Peyer's patch (tissue), 4 donors: Measurements from ENCODE around the gene C3orf80. TPM values are rescaled to one million over a fixed set of nuclear protein-coding genes. Genes with fewer than 3 reads are reported as not detected.

Experiments used
- DNase-seq, 3 donors: peaks; one replicate each; pipeline ENCODE4 v3.0.0-alpha.2; 2017 to 2019
- H3K27ac ChIP-seq, 4 donors: fragments of 200-600 bp; sonication (generic); one replicate each; pipeline ENCODE4 v1.5.1; 2016 to 2019
- H3K27me3 ChIP-seq, 2 donors: fragments of 200-600 bp; sonication (generic); one replicate each; pipeline ENCODE4 v1.5.1; 2019
- H3K36me3 ChIP-seq, 3 donors: fragments of 200-600 bp; sonication (generic); one replicate each; pipeline ENCODE4 v1.5.1; 2016 to 2019
- H3K4me1 ChIP-seq, 4 donors: fragments of 200-600 bp; sonication (generic); one replicate each; pipeline ENCODE4 v1.5.1; 2016 to 2019
- H3K4me3 ChIP-seq, 4 donors: fragments of 200-600 bp; sonication (generic); 1 replicate in 3 of 4; 2 replicates in 1 of 4; pipeline ENCODE4 v1.5.1; 2016 to 2019; ENCODE audit warnings: mild to moderate bottlenecking in 1 of 4
- H3K9me3 ChIP-seq, 4 donors: fragments of 200-600 bp; sonication (generic); one replicate each; pipeline ENCODE4 v1.5.1; 2016 to 2019; ENCODE audit warnings: mild to moderate bottlenecking in 1 of 4
- POLR2A ChIP-seq, 2 donors: fragments of 450-650 bp; IDR thresholded peaks; one replicate each; pipeline ENCODE4 v1.5.1; 2017; ENCODE audit warnings: antibody characterized with exemption in 2 of 2, mild to moderate bottlenecking in 2 of 2, moderate library complexity in 2 of 2
- total RNA-seq, 4 donors: library from RNA; depleted of rRNA; stranded (reverse); fragments of >200 nt; gene quantifications; one replicate each; pipeline ENCODE4 v1.1.0, GENCODE V29; 2016
- TF ChIP-seq, protein P1 (sequence below), 6 experiments: fragments of 450-650 bp in 4 of 6; fragments of 200-600 bp in 2 of 6; sonication (generic) in 1 of 6; IDR thresholded peaks; one replicate each; pipeline ENCODE4 v1.5.1; 2017 to 2019; ENCODE audit warnings: antibody characterized with exemption in 6 of 6, mild to moderate bottlenecking in 3 of 6, moderate library complexity in 1 of 6

C3orf80 gene
- total RNA-seq, 4 donors from 2014 or later: 0.57 to 0.88 TPM; not detected in 2

DNA sequence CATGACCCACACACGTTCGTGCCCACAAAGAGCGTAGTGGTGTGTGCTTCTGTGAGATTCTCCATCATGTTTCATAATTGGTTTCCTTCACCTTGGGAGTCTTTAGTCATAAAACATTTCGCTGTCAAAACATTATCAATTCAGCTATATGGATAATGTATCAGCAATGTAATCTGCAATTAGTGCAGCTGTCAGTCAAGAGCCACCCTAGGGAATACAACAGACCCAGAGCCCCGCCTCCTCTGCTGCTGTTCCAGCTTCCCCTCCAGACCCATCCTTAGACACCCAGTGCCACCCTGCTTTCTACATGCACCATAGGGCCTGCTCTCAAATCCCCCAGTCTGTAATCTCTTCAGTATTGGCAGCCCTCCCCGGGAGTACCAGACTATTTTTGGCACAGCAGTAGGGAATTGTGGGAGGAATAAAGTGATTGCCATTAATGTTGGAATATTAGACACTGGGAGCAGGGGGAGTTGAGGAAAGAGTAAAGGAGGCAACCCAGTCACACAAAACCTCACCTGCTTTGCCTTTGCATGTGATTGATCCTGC lies 31.5 kb upstream of the C3orf80 start:
- no peak for DNase-seq
- Histone ChIP-seq H3K27ac (no peak overlapping the region), H3K4me1 (no peaks in the 10 kb centered on the region), H3K9me3 (no peaks in the 10 kb centered on the region), H3K27me3 (no peaks in the 10 kb centered on the region), H3K36me3 (no peaks in the 10 kb centered on the region), H3K4me3 (no peak overlapping the region)
- TF ChIP-seq, protein P1, sequence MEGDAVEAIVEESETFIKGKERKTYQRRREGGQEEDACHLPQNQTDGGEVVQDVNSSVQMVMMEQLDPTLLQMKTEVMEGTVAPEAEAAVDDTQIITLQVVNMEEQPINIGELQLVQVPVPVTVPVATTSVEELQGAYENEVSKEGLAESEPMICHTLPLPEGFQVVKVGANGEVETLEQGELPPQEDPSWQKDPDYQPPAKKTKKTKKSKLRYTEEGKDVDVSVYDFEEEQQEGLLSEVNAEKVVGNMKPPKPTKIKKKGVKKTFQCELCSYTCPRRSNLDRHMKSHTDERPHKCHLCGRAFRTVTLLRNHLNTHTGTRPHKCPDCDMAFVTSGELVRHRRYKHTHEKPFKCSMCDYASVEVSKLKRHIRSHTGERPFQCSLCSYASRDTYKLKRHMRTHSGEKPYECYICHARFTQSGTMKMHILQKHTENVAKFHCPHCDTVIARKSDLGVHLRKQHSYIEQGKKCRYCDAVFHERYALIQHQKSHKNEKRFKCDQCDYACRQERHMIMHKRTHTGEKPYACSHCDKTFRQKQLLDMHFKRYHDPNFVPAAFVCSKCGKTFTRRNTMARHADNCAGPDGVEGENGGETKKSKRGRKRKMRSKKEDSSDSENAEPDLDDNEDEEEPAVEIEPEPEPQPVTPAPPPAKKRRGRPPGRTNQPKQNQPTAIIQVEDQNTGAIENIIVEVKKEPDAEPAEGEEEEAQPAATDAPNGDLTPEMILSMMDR (IDR thresholded peaks at IDR 0.05): no peak
- TF ChIP-seq POLR2A (IDR thresholded peaks at IDR 0.05): no peak

GRCh38 chr3:160194438-160194837 lies 30.8 kb upstream of the C3orf80 start:
- Histone ChIP-seq H3K36me3 (no peaks in the 10 kb centered on the region), H3K27ac (no peak overlapping the region), H3K27me3 (no peaks in the 10 kb centered on the region), H3K4me1 (no peaks in the 10 kb centered on the region), H3K4me3 (no peak overlapping the region), H3K9me3 (no peaks in the 10 kb centered on the region)
- no peak for DNase-seq
- TF ChIP-seq POLR2A (IDR thresholded peaks at IDR 0.05): no peak
- TF ChIP-seq, protein P1 (IDR thresholded peaks at IDR 0.05): no peak

DNA sequence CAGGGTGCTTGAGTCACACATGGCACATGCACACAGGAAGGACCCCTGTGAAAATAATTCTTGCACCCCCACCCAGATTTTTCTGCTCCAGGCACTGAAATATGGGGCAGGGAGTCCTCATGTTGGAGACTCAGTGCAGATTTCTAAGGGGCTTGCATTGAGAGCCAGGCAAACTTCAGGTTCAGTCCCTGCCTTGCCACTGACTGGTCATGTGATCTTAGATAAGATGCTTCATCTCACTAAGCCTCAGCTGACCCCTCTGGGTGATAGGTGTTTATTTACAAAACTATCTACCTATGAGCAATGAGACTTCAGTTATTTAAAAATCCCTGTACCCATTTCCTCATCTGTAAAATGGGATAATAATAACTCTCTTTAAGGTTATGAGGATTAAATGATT lies 30.1 kb upstream of the C3orf80 start:
- Histone ChIP-seq H3K27ac (no peak overlapping the region), H3K4me3 (no peak overlapping the region), H3K4me1 (no peaks in the 10 kb centered on the region), H3K27me3 (no peaks in the 10 kb centered on the region), H3K36me3 (no peaks in the 10 kb centered on the region), H3K9me3 (no peaks in the 10 kb centered on the region)
- no peak for DNase-seq
- TF ChIP-seq, protein P1 (IDR thresholded peaks at IDR 0.05): no peak
- no peak for TF ChIP-seq POLR2A (IDR thresholded peaks at IDR 0.05)

- Histone ChIP-seq H3K9me3 (no peaks in the 10 kb centered on the region), H3K4me1 (no peaks in the 10 kb centered on the region), H3K36me3 (no peaks in the 10 kb centered on the region), H3K27ac (no peak overlapping the region), H3K4me3 (no peak overlapping the region), H3K27me3 (no peaks in the 10 kb centered on the region)
- TF ChIP-seq POLR2A (IDR thresholded peaks at IDR 0.05): no peak
- TF ChIP-seq, protein P1 (IDR thresholded peaks at IDR 0.05): no peak
- DNase-seq: no peak
These were observed 28.6 kb upstream of the C3orf80 start for GRCh38 chr3:160196511-160197104.

- no peak for TF ChIP-seq POLR2A (IDR thresholded peaks at IDR 0.05)
- TF ChIP-seq, protein P1 (IDR thresholded peaks at IDR 0.05): no peak
- Histone ChIP-seq H3K27me3 (no peaks in the 10 kb centered on the region), H3K27ac (no peak overlapping the region), H3K4me1 (no peaks in the 10 kb centered on the region), H3K36me3 (no peaks in the 10 kb centered on the region), H3K4me3 (no peak overlapping the region), H3K9me3 (no peaks in the 10 kb centered on the region)
- no peak for DNase-seq
These were observed 26.1 kb upstream of the C3orf80 start for GRCh38 chr3:160199108-160199507.
